A549 (cell line): Measurements from ENCODE around the gene RGS17.
A peak's percentile ranks its signal among the peaks of the same experiment; 100 is the strongest.

Experiments
- CHD2 ChIP-seq: fragments of 150-350 bp; IDR thresholded peaks from 2 replicates; pipeline ENCODE4 v1.6.1; 2014; ENCODE audit warnings: low read length; ENCODE audit not compliant: partially characterized antibody
- CTCF ChIP-seq: fragments of >200 bp; sonication (Bioruptor Twin); formaldehyde crosslinking; IDR thresholded peaks from 3 replicates; pipeline ENCODE4 v1.5.1; 2016
- ESRRA ChIP-seq: fragments of 150-350 bp; IDR thresholded peaks from 2 replicates; pipeline ENCODE4 v1.6.1; 2014; ENCODE audit warnings: mild to moderate bottlenecking, low read length, borderline replicate concordance
- FOSL2 ChIP-seq, 2 experiments: fragments of 450-650 bp in 1 of 2; fragments of >200 bp in 1 of 2; sonication (Bioruptor Twin) in 1 of 2; formaldehyde crosslinking; IDR thresholded peaks; 2 replicates each; pipeline versions ENCODE4 v1.5.0 to v1.6.1; 2016 to 2020; ENCODE audit warnings: mild to moderate bottlenecking in 1 of 2, moderate library complexity in 1 of 2
- JUNB ChIP-seq: fragments of >200 bp; sonication (Bioruptor Twin); formaldehyde crosslinking; IDR thresholded peaks from 2 replicates; pipeline ENCODE4 v1.6.1; 2016
- NR3C1 ChIP-seq: fragments of >200 bp; sonication (Bioruptor Twin); formaldehyde crosslinking; IDR thresholded peaks from 3 replicates; pipeline ENCODE4 v1.6.1; 2017
- PHF8 ChIP-seq: fragments of 200-600 bp; sonication (generic); IDR thresholded peaks from 2 replicates; pipeline ENCODE4 v1.6.1; 2016; ENCODE audit warnings: low read depth, mild to moderate bottlenecking, antibody characterized with exemption, moderate library complexity, borderline replicate concordance
- POLR2A ChIP-seq: IDR thresholded peaks from 2 replicates; pipeline ENCODE4 v1.6.1; 2012; ENCODE audit warnings: mild to moderate bottlenecking, low read length
- POLR2AphosphoS2 ChIP-seq: conservative IDR thresholded peaks from 2 replicates; pipeline ENCODE4 v1.6.1; 2012; ENCODE audit warnings: low read length, improper control_type of control experiment, inconsistent platforms
- RAD21 ChIP-seq, 2 experiments: fragments of >200 bp in 1 of 2; sonication (Bioruptor Twin) in 1 of 2; formaldehyde crosslinking in 1 of 2; IDR thresholded peaks in 1 of 2; conservative IDR thresholded peaks in 1 of 2; 2 replicates in 1 of 2; 3 replicates in 1 of 2; pipeline ENCODE4 v1.6.1; 2012 to 2018; ENCODE audit warnings: inconsistent platforms in 1 of 2
- REST ChIP-seq: fragments of 200-600 bp; sonication (generic); IDR thresholded peaks from 2 replicates; pipeline ENCODE4 v1.6.1; 2016; ENCODE audit warnings: antibody characterized with exemption, mild to moderate bottlenecking, moderate library complexity
- ZSCAN20 ChIP-seq: fragments of 250-450 bp; sonication (Bioruptor Pico); IDR thresholded peaks from 2 replicates; pipeline ENCODE4 v1.8.0; 2022; ENCODE audit warnings: mild to moderate bottlenecking, moderate library complexity
- TF ChIP-seq, protein P1 (sequence below): fragments of 150-350 bp; IDR thresholded peaks from 2 replicates; pipeline ENCODE4 v1.6.1; 2014; ENCODE audit warnings: low read depth, mild to moderate bottlenecking, low read length

GRCh38 chr6:153117986-153118879 is 12.8 kb downstream of the RGS17 start:
- TF ChIP-seq CTCF = no peak
- TF ChIP-seq POLR2AphosphoS2 = no peak
- peak; percentile 89 for TF ChIP-seq JUNB
- TF ChIP-seq, protein P1, sequence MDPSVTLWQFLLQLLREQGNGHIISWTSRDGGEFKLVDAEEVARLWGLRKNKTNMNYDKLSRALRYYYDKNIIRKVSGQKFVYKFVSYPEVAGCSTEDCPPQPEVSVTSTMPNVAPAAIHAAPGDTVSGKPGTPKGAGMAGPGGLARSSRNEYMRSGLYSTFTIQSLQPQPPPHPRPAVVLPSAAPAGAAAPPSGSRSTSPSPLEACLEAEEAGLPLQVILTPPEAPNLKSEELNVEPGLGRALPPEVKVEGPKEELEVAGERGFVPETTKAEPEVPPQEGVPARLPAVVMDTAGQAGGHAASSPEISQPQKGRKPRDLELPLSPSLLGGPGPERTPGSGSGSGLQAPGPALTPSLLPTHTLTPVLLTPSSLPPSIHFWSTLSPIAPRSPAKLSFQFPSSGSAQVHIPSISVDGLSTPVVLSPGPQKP = no peak
- no peak for TF ChIP-seq PHF8
- TF ChIP-seq POLR2A = no peak
- peak; percentile 78 for TF ChIP-seq FOSL2 (IDR thresholded peaks at IDR 0.05)
- TF ChIP-seq FOSL2 (CRISPR knock-in tag; IDR thresholded peaks at IDR 0.05) = peak; percentile 97
- no peak for TF ChIP-seq RAD21 (conservative IDR thresholded peaks at IDR 0.05 in 1 of 2, IDR thresholded peaks at IDR 0.05 in 1 of 2)
- TF ChIP-seq ESRRA = no peak
- no peak for TF ChIP-seq REST
- no peak for TF ChIP-seq ZSCAN20 (CRISPR knock-in tag)
- no peak for TF ChIP-seq CHD2
- no peak for TF ChIP-seq NR3C1
